ENCODE results near the gene FILIP1. TPM values are rescaled to one million over a fixed set of nuclear protein-coding genes. Genes with fewer than 3 reads are reported as not detected.

Gene FILIP1
- total RNA-seq, 1 donor = under 0.01 TPM

- peaks cover 2% of the 10 kb centered on the region for H3K4me1 ChIP-seq (ENCODE audit: insufficient read depth, low read length)
- no peaks in the 10 kb centered on the region for H3K79me2 ChIP-seq (ENCODE audit: insufficient read depth, low read length)
- DNase-seq (ENCODE audit: insufficient read length, low spot score, missing footprints) = peak; percentile 59
- H3K4me2 ChIP-seq (ENCODE audit: insufficient read depth, low read length) = no peak overlapping the region
- H3K4me3 ChIP-seq (ENCODE audit: insufficient read depth, low read length) = no peak overlapping the region
- H3K36me3 ChIP-seq (ENCODE audit: insufficient read depth, low read length) = no peaks in the 10 kb centered on the region
- H2AFZ ChIP-seq (ENCODE audit: low read length) = no peak overlapping the region
- H3K27me3 ChIP-seq (ENCODE audit: insufficient read depth, low read length) = no peaks in the 10 kb centered on the region
- H4K20me1 ChIP-seq (ENCODE audit: insufficient read depth, low read length) = no peaks in the 10 kb centered on the region
- H3K9me3 ChIP-seq (ENCODE audit: low read depth, low read length) = no peaks in the 10 kb centered on the region
- H3K27ac ChIP-seq (ENCODE audit: low read depth, low read length) = no peak overlapping the region
- no peak for TF ChIP-seq CTCF (IDR thresholded peaks at IDR 0.05; ENCODE audit: extremely low read depth, low read depth, low read length)
These were observed 62.2 kb downstream of the FILIP1 start for GRCh38 chr6:75431379-75431778.

GRCh38 chr6:75430631-75431325 is 62.8 kb downstream of the FILIP1 start:
- peaks cover 2% of the 10 kb centered on the region for H3K4me1 ChIP-seq (ENCODE audit: insufficient read depth, low read length)
- H3K9me3 ChIP-seq (ENCODE audit: low read depth, low read length) = no peaks in the 10 kb centered on the region
- H3K36me3 ChIP-seq (ENCODE audit: insufficient read depth, low read length) = no peaks in the 10 kb centered on the region
- TF ChIP-seq CTCF (IDR thresholded peaks at IDR 0.05; ENCODE audit: extremely low read depth, low read depth, low read length) = no peak
- no peak overlapping the region for H2AFZ ChIP-seq (ENCODE audit: low read length)
- no peaks in the 10 kb centered on the region for H3K27me3 ChIP-seq (ENCODE audit: insufficient read depth, low read length)
- no peaks in the 10 kb centered on the region for H4K20me1 ChIP-seq (ENCODE audit: insufficient read depth, low read length)
- DNase-seq (ENCODE audit: insufficient read length, low spot score, missing footprints) = peak; percentile 43
- no peak overlapping the region for H3K27ac ChIP-seq (ENCODE audit: low read depth, low read length)
- no peaks in the 10 kb centered on the region for H3K79me2 ChIP-seq (ENCODE audit: insufficient read depth, low read length)
- H3K4me2 ChIP-seq (ENCODE audit: insufficient read depth, low read length) = no peak overlapping the region
- H3K4me3 ChIP-seq (ENCODE audit: insufficient read depth, low read length) = no peak overlapping the region

GRCh38 chr6:75429061-75429703 is 64.4 kb downstream of the FILIP1 start:
- no peaks in the 10 kb centered on the region for H4K20me1 ChIP-seq (ENCODE audit: insufficient read depth, low read length)
- TF ChIP-seq CTCF (IDR thresholded peaks at IDR 0.05; ENCODE audit: extremely low read depth, low read depth, low read length) = no peak
- H3K4me3 ChIP-seq (ENCODE audit: insufficient read depth, low read length) = no peak overlapping the region
- H3K27ac ChIP-seq (ENCODE audit: low read depth, low read length) = no peak overlapping the region
- H2AFZ ChIP-seq (ENCODE audit: low read length) = no peak overlapping the region
- H3K27me3 ChIP-seq (ENCODE audit: insufficient read depth, low read length) = no peaks in the 10 kb centered on the region
- H3K4me2 ChIP-seq (ENCODE audit: insufficient read depth, low read length) = no peak overlapping the region
- DNase-seq (ENCODE audit: insufficient read length, low spot score, missing footprints) = no peak
- H3K9me3 ChIP-seq (ENCODE audit: low read depth, low read length) = no peaks in the 10 kb centered on the region
- H3K36me3 ChIP-seq (ENCODE audit: insufficient read depth, low read length) = no peaks in the 10 kb centered on the region
- H3K79me2 ChIP-seq (ENCODE audit: insufficient read depth, low read length) = no peaks in the 10 kb centered on the region
- peaks cover 2% of the 10 kb centered on the region for H3K4me1 ChIP-seq (ENCODE audit: insufficient read depth, low read length)

- peaks cover 2% of the 10 kb centered on the region for H3K4me1 ChIP-seq (ENCODE audit: insufficient read depth, low read length)
These were observed 65.4 kb downstream of the FILIP1 start for GRCh38 chr6:75428204-75428603.

More at GRCh38 chr6:75428204-75428603, 65.4 kb downstream of the FILIP1 start:
- Histone ChIP-seq H3K9me3 (ENCODE audit: low read depth, low read length) (no peaks in the 10 kb centered on the region), H3K36me3 (ENCODE audit: insufficient read depth, low read length) (no peaks in the 10 kb centered on the region), H2AFZ (ENCODE audit: low read length) (no peak overlapping the region), H4K20me1 (ENCODE audit: insufficient read depth, low read length) (no peaks in the 10 kb centered on the region), H3K4me3 (ENCODE audit: insufficient read depth, low read length) (no peak overlapping the region), H3K27ac (ENCODE audit: low read depth, low read length) (no peak overlapping the region), H3K4me2 (ENCODE audit: insufficient read depth, low read length) (no peak overlapping the region), H3K27me3 (ENCODE audit: insufficient read depth, low read length) (no peaks in the 10 kb centered on the region), H3K79me2 (ENCODE audit: insufficient read depth, low read length) (no peaks in the 10 kb centered on the region)
- no peak for TF ChIP-seq CTCF (IDR thresholded peaks at IDR 0.05; ENCODE audit: extremely low read depth, low read depth, low read length)
- DNase-seq (ENCODE audit: insufficient read length, low spot score, missing footprints) = no peak
